Right renal cortex interstitium (tissue), 3 donors: ENCODE results near the gene RNF126. TPM values are rescaled to one million over a fixed set of nuclear protein-coding genes. Genes with fewer than 3 reads are reported as not detected.
"Not testable (repeated sequence)": the region's sequence is repeated elsewhere in the genome, so short reads cannot be mapped to it uniquely, and the experiment has no call there.

Experiments
- DNase-seq, 3 donors: peaks; one replicate each; pipeline ENCODE4 v3.0.0-alpha.2; 2013; ENCODE audit warnings: low read depth in 3 of 3, low spot score in 2 of 3
- polyA plus RNA-seq, 3 donors: library from polyadenylated mRNA; unstranded; fragments of 120-200 nt; gene quantifications; one replicate each; pipeline ENCODE4 v1.2.1, GENCODE V29; 2013; ENCODE audit not compliant: insufficient read length in 3 of 3

The RNF126 gene
- polyA plus RNA-seq, 3 donors: 18.8 to 22.9 (median 21.4) TPM

GRCh38 chr19:616062-616700, 46.8 kb downstream of the RNF126 start:
- no peak for DNase-seq

GRCh38 chr19:615619-616018, 47.4 kb downstream of the RNF126 start:
- no peak for DNase-seq

GRCh38 chr19:613732-614567, 49.1 kb downstream of the RNF126 start:
- no peak for DNase-seq

GRCh38 chr19:612941-613340, 50.1 kb downstream of the RNF126 start:
- no peak for DNase-seq

- DNase-seq: no peak
These were observed 51.5 kb downstream of the RNF126 start for GRCh38 chr19:611481-611868.

GRCh38 chr19:610801-611480, 52.1 kb downstream of the RNF126 start:
- DNase-seq: no peak

- DNase-seq: no peak
These were observed 52.8 kb downstream of the RNF126 start for GRCh38 chr19:610071-610800.

GRCh38 chr19:609004-609346, 54.0 kb downstream of the RNF126 start:
- no peak for DNase-seq

- DNase-seq: no peak
These were observed 54.6 kb downstream of the RNF126 start for GRCh38 chr19:608155-609003.

GRCh38 chr19:607301-608154, 55.5 kb downstream of the RNF126 start:
- no peak for DNase-seq

- DNase-seq: not testable (repeated sequence)
These were observed 57.7 kb downstream of the RNF126 start for GRCh38 chr19:605061-605971.

- DNase-seq: no peak
These were observed 58.7 kb downstream of the RNF126 start for GRCh38 chr19:604355-604754.

GRCh38 chr19:603779-604178, 59.2 kb downstream of the RNF126 start:
- DNase-seq: not testable (repeated sequence)

- DNase-seq: not testable (repeated sequence)
These were observed 59.7 kb downstream of the RNF126 start for GRCh38 chr19:603302-603639.

GRCh38 chr19:602391-603301, 60.4 kb downstream of the RNF126 start:
- DNase-seq: no peak

- DNase-seq: no peak
These were observed 61.2 kb downstream of the RNF126 start for GRCh38 chr19:601790-602189.

GRCh38 chr19:601310-601709, 61.7 kb downstream of the RNF126 start:
- DNase-seq: no peak
